A549 (cell line): Measurements from ENCODE around the gene CFAP92. TPM values are rescaled to one million over a fixed set of nuclear protein-coding genes. Genes with fewer than 3 reads are reported as not detected.

Experiments used
- ATAC-seq, 2 experiments: fragments of 200-7000 bp in 1 of 2; fragments of >200 bp in 1 of 2; cut with Nextera tagmentation in 1 of 2; cut with Tn5 transposase in 1 of 2; 3 replicates each; pipeline versions ENCODE4 v1.8.0 to v1.9.1; 2018 to 2020; ENCODE audit warnings: mild to moderate bottlenecking in 1 of 2, moderate library complexity in 1 of 2
- CTCF ChIA-PET: fragments of 300-600 bp; sonication (Branson Sonifier 250); formaldehyde crosslinking; extraction: SDS; loops from one replicate; lab custom pipeline; 2021; ENCODE audit warnings: antibody characterized with exemption, inconsistent platforms; lab: Yijun Ruan, JAX
- POLR2A ChIA-PET: fragments of 350-600 bp; formaldehyde crosslinking; extraction: SDS; loops from one replicate; lab custom pipeline; 2021; ENCODE audit warnings: antibody characterized with exemption, inconsistent platforms; lab: Yijun Ruan, JAX
- DNase-seq, 2 experiments: peaks; one replicate each; pipeline versions ENCODE4 v3.0.0 to v3.0.0-alpha.2; 2011 to 2016; ENCODE audit warnings: low read depth in 1 of 2, low spot score in 1 of 2
- FAIRE-seq: peaks from 2 replicates; lab custom pipeline; 2011; peaks lifted over from hg19 to GRCh38; lab: Jason Lieb, UNC
- H3K27ac ChIP-seq, 2 experiments: fragments of >200 bp; sonication (Bioruptor Twin); formaldehyde crosslinking; 3 replicates each; pipeline ENCODE4 v1.5.1; 2016 to 2017
- H3K4me1 ChIP-seq: fragments of >200 bp; sonication (Bioruptor Twin); formaldehyde crosslinking; 3 replicates; pipeline ENCODE4 v1.6.1; 2016
- H3K4me2 ChIP-seq: fragments of >200 bp; sonication (Bioruptor Twin); formaldehyde crosslinking; 3 replicates; pipeline ENCODE4 v1.6.1; 2016
- H3K4me3 ChIP-seq: fragments of >200 bp; sonication (Bioruptor Twin); formaldehyde crosslinking; 3 replicates; pipeline ENCODE4 v1.5.1; 2016
- H3K9me3 ChIP-seq: fragments of >200 bp; sonication (Bioruptor Twin); formaldehyde crosslinking; 3 replicates; pipeline ENCODE4 v1.6.1; 2016
- CBX8 ChIP-seq: fragments of 200-600 bp; sonication (generic); IDR thresholded peaks from 2 replicates; pipeline ENCODE4 v1.6.1; 2016
- FOSB ChIP-seq: fragments of 250-450 bp; sonication (Bioruptor Pico); IDR thresholded peaks from 2 replicates; pipeline ENCODE4 v1.5.0; 2020; ENCODE audit warnings: mild to moderate bottlenecking, moderate library complexity
- HEYL ChIP-seq: fragments of 250-450 bp; sonication (Bioruptor Pico); IDR thresholded peaks from 2 replicates; pipeline ENCODE4 v1.8.0; 2021; ENCODE audit warnings: mild to moderate bottlenecking, moderate library complexity
- HOXB13 ChIP-seq: fragments of 250-450 bp; sonication (Bioruptor Pico); IDR thresholded peaks from 2 replicates; pipeline ENCODE4 v1.5.0; 2020; ENCODE audit warnings: low read depth, mild to moderate bottlenecking, moderate library complexity
- HOXB5 ChIP-seq: fragments of 250-450 bp; sonication (Bioruptor Pico); IDR thresholded peaks from 2 replicates; pipeline ENCODE4 v1.5.0; 2020; ENCODE audit warnings: mild to moderate bottlenecking, moderate library complexity
- JUNB ChIP-seq: fragments of >200 bp; sonication (Bioruptor Twin); formaldehyde crosslinking; IDR thresholded peaks from 2 replicates; pipeline ENCODE4 v1.6.1; 2016
- KDM5A ChIP-seq: fragments of 200-600 bp; sonication (generic); IDR thresholded peaks from 2 replicates; pipeline ENCODE4 v1.6.1; 2016; ENCODE audit warnings: antibody characterized with exemption, mild to moderate bottlenecking
- MAZ ChIP-seq: fragments of 150-350 bp; IDR thresholded peaks from 2 replicates; pipeline ENCODE4 v1.6.1; 2014; ENCODE audit warnings: antibody characterized with exemption, low read depth, low read length, borderline replicate concordance
- NFE2L2 ChIP-seq: fragments of 150-350 bp; conservative IDR thresholded peaks from 2 replicates; pipeline ENCODE4 v1.6.1; 2014; ENCODE audit warnings: low read length
- NR3C1 ChIP-seq: fragments of >200 bp; sonication (Bioruptor Twin); formaldehyde crosslinking; IDR thresholded peaks from 3 replicates; pipeline ENCODE4 v1.6.1; 2017
- PHF8 ChIP-seq: fragments of 200-600 bp; sonication (generic); IDR thresholded peaks from 2 replicates; pipeline ENCODE4 v1.6.1; 2016; ENCODE audit warnings: low read depth, mild to moderate bottlenecking, antibody characterized with exemption, moderate library complexity, borderline replicate concordance
- RCOR1 ChIP-seq: fragments of 150-350 bp; IDR thresholded peaks from 2 replicates; pipeline ENCODE4 v1.6.1; 2014; ENCODE audit warnings: antibody characterized with exemption, low read length, low read depth
- RFX5 ChIP-seq: fragments of 450-650 bp; IDR thresholded peaks from 2 replicates; pipeline ENCODE4 v1.7.1; 2014; ENCODE audit warnings: antibody characterized with exemption, mild to moderate bottlenecking, moderate library complexity
- TP53 ChIP-seq: fragments of 250-450 bp; sonication (Bioruptor Pico); IDR thresholded peaks from 2 replicates; pipeline ENCODE4 v1.5.0; 2021; ENCODE audit warnings: mild to moderate bottlenecking, moderate library complexity
- ZFP36 ChIP-seq: fragments of 450-650 bp; IDR thresholded peaks from 2 replicates; pipeline ENCODE4 v1.6.1; 2014; ENCODE audit warnings: borderline replicate concordance; ENCODE audit not compliant: partially characterized antibody
- ZSCAN20 ChIP-seq: fragments of 250-450 bp; sonication (Bioruptor Pico); IDR thresholded peaks from 2 replicates; pipeline ENCODE4 v1.8.0; 2022; ENCODE audit warnings: mild to moderate bottlenecking, moderate library complexity
- WGBS: methylation state at CpG from one replicate; pipeline ENCODE4 v1.1.6; 2017; ENCODE audit errors: missing lambda C conversion rate; 5-methylcytosine and 5-hydroxymethylcytosine counted together
- polyA plus RNA-seq, 4 experiments: library from polyadenylated mRNA; depleted of rRNA in 3 of 4; stranded (reverse); fragments of >200 nt; fragmentation: RNase III in 1 of 4; extraction: RNeasy Plus Mini Kit Qiagen cat#74134 plus additional on column Dnase treatment in 1 of 4; gene quantifications; 2 replicates in 3 of 4; 3 replicates in 1 of 4; pipeline ENCODE4 v1.2.3, GENCODE V29; 2011 to 2017
- TF ChIP-seq, protein P1 (sequence below): fragments of 200-600 bp; sonication (generic); IDR thresholded peaks from 2 replicates; pipeline ENCODE4 v1.6.1; 2016; ENCODE audit warnings: antibody characterized with exemption, mild to moderate bottlenecking, moderate library complexity
- TF ChIP-seq, protein P2 (sequence below): IDR thresholded peaks from 2 replicates; pipeline ENCODE4 v1.6.1; 2012
- TF ChIP-seq, protein P3 (sequence below): fragments of >200 bp; sonication (Bioruptor Twin); formaldehyde crosslinking; IDR thresholded peaks from 3 replicates; pipeline ENCODE4 v1.6.1; 2016
- TF ChIP-seq, protein P4 (sequence below): fragments of 150-350 bp; IDR thresholded peaks from 2 replicates; pipeline ENCODE4 v1.6.1; 2014; ENCODE audit warnings: low read depth, mild to moderate bottlenecking, low read length

CFAP92 gene
- polyA plus RNA-seq, 2 of the 4 experiments (the other 2 are of a cell fraction) = not detected

DNA sequence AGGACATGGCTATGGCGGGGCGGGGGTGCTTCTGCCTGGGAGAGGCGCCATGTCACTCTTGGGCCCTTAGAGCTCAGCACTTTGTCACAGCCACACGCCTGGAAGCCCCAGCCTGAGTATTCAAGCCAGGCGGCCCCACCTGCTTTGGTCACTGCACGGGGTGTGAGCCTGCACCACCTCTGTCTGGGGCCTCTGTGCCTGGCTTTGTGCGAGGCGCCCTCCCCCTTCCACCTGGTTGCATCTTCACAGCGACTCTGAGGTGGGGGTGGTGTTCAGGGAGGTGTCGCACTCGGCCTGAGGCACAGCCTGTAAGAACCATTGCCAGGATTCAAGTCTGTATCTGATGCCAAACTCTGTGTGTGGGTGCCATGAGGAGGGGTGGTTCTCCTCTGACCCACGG is 90.4 kb downstream of the CFAP92 start:
- CTCF ChIA-PET = no interaction called here
- no peak overlapping the region for H3K27ac ChIP-seq
- whole genome bisulfite sequencing = 92% methylated on average over 6 of the region's 12 CpGs
- H3K9me3 ChIP-seq = no peaks in the 10 kb centered on the region
- no peak for DNase-seq
- H3K4me3 ChIP-seq = no peak overlapping the region
- no peak overlapping the region for H3K4me2 ChIP-seq
- FAIRE-seq = no peak
- H3K4me1 ChIP-seq = no peaks in the 10 kb centered on the region
- no peak for ATAC-seq
- TF ChIP-seq HOXB13 (CRISPR knock-in tag) (no peak), HOXB5 (CRISPR knock-in tag) (no peak), RCOR1 (no peak), PHF8 (no peak), NR3C1 (no peak), RFX5 (no peak), TP53 (CRISPR knock-in tag) (no peak), KDM5A (no peak), NFE2L2 (no peak), MAZ (no peak), FOSB (no peak)
- TF ChIP-seq, protein P1, sequence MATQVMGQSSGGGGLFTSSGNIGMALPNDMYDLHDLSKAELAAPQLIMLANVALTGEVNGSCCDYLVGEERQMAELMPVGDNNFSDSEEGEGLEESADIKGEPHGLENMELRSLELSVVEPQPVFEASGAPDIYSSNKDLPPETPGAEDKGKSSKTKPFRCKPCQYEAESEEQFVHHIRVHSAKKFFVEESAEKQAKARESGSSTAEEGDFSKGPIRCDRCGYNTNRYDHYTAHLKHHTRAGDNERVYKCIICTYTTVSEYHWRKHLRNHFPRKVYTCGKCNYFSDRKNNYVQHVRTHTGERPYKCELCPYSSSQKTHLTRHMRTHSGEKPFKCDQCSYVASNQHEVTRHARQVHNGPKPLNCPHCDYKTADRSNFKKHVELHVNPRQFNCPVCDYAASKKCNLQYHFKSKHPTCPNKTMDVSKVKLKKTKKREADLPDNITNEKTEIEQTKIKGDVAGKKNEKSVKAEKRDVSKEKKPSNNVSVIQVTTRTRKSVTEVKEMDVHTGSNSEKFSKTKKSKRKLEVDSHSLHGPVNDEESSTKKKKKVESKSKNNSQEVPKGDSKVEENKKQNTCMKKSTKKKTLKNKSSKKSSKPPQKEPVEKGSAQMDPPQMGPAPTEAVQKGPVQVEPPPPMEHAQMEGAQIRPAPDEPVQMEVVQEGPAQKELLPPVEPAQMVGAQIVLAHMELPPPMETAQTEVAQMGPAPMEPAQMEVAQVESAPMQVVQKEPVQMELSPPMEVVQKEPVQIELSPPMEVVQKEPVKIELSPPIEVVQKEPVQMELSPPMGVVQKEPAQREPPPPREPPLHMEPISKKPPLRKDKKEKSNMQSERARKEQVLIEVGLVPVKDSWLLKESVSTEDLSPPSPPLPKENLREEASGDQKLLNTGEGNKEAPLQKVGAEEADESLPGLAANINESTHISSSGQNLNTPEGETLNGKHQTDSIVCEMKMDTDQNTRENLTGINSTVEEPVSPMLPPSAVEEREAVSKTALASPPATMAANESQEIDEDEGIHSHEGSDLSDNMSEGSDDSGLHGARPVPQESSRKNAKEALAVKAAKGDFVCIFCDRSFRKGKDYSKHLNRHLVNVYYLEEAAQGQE = no peak
- TF ChIP-seq, protein P2, sequence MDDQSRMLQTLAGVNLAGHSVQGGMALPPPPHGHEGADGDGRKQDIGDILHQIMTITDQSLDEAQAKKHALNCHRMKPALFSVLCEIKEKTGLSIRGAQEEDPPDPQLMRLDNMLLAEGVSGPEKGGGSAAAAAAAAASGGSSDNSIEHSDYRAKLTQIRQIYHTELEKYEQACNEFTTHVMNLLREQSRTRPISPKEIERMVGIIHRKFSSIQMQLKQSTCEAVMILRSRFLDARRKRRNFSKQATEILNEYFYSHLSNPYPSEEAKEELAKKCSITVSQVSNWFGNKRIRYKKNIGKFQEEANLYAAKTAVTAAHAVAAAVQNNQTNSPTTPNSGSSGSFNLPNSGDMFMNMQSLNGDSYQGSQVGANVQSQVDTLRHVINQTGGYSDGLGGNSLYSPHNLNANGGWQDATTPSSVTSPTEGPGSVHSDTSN = no peak
- POLR2A ChIA-PET = no interaction called here

DNA sequence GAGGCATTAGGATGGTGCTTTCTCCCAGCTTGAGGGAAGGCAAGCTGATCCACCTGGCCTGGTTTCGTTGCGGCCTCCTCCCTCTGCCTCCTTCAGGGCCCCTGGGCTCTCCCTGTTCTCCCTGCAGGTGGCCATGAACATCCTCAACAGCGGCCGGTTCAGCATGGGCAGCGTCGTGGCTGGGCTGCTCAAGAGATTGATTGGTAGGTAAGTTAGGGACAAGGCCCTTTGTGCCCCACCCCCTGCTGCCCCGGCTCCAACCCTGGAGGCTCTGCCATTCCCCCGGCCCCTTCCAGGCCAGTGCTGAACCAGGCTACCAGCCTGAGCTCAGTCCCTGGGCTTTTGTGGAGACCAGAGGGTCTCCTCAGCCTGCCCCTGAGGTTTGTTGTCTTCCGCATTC is 91.5 kb downstream of the CFAP92 start:
- 100% methylated on average over 2 of the region's 9 CpGs for WGBS
- H3K27ac ChIP-seq = no peak overlapping the region
- no peak for ATAC-seq
- ChIA-PET POLR2A (no interaction called here), CTCF (no interaction called here)
- no peak for DNase-seq
- TF ChIP-seq CBX8 (no peak), HEYL (CRISPR knock-in tag) (no peak), ZSCAN20 (no peak), ZFP36 (no peak), JUNB (no peak), NFE2L2 (no peak)
- TF ChIP-seq, protein P3, sequence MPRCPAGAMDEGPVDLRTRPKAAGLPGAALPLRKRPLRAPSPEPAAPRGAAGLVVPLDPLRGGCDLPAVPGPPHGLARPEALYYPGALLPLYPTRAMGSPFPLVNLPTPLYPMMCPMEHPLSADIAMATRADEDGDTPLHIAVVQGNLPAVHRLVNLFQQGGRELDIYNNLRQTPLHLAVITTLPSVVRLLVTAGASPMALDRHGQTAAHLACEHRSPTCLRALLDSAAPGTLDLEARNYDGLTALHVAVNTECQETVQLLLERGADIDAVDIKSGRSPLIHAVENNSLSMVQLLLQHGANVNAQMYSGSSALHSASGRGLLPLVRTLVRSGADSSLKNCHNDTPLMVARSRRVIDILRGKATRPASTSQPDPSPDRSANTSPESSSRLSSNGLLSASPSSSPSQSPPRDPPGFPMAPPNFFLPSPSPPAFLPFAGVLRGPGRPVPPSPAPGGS = no peak
- TF ChIP-seq, protein P4, sequence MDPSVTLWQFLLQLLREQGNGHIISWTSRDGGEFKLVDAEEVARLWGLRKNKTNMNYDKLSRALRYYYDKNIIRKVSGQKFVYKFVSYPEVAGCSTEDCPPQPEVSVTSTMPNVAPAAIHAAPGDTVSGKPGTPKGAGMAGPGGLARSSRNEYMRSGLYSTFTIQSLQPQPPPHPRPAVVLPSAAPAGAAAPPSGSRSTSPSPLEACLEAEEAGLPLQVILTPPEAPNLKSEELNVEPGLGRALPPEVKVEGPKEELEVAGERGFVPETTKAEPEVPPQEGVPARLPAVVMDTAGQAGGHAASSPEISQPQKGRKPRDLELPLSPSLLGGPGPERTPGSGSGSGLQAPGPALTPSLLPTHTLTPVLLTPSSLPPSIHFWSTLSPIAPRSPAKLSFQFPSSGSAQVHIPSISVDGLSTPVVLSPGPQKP = no peak
- H3K4me2 ChIP-seq = no peak overlapping the region
- H3K4me1 ChIP-seq = no peaks in the 10 kb centered on the region
- no peaks in the 10 kb centered on the region for H3K9me3 ChIP-seq
- no peak overlapping the region for H3K4me3 ChIP-seq
- no peak for FAIRE-seq
